ENCODE results near the gene KIF3A.

GRCh38 chr5:132684491-132684890, 52.9 kb downstream of the KIF3A start:
- TF ChIP-seq CTCF (IDR thresholded peaks at IDR 0.05) (no peak), POLR2A (IDR thresholded peaks at IDR 0.05) (no peak)

Measured in heart left ventricle (tissue), 13 donors.